Fibroblast of the conjunctiva (primary cell): ENCODE measurements around the gene SH3BGRL2.
"Not testable (repeated sequence)": the region's sequence is repeated elsewhere in the genome, so short reads cannot be mapped to it uniquely, and the experiment has no call there.

Experiments
- DNase-seq: peaks from one replicate; pipeline ENCODE4 v3.0.0-alpha.2; 2010; ENCODE audit warnings: low read depth

SH3BGRL2 gene

GRCh38 chr6:79614326-79615305, 16.5 kb upstream of the SH3BGRL2 start:
- DNase-seq: no peak

GRCh38 chr6:79617518-79617941, 13.6 kb upstream of the SH3BGRL2 start:
- DNase-seq: no peak

DNA sequence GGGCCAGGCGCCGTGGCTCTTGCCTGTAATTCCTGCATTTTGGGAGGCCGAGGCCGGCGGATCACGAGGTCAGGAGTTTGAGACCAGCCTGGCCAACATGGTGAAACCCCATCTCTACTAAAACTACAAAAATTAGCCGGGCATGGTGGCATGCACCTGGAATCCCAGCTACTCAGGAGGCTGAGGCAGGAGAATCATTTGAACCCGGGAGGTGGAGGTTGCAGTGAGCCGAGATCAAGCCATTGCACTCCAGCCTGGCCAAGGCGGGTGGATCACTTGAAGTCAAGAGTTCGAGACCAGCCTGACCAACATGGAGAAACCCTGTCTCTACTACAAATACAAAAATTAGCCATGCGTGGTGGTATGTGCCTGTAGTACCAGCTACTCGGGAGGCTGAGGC, 12.7 kb upstream of the SH3BGRL2 start:
- DNase-seq: not testable (repeated sequence)

GRCh38 chr6:79621579-79621978, 9.6 kb upstream of the SH3BGRL2 start:
- no peak for DNase-seq

DNA sequence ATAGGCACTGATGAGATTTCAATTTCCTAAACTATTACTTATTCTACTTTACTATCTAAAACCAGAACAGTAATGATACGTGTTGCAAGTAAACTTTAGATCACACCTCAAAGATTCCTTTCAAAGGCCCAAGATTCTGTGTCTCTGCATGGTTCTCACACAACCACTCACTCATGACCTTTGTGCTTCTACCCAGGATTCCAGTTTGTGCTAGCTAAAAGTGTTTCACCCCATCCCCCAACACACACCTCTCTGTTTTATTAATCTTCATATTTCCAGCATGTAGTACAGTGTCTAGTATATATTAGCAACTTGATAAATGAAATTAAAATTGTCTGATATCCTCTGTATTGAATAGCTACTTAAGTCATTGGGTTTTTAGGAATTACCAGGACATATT, 8.8 kb upstream of the SH3BGRL2 start:
- DNase-seq: no peak

GRCh38 chr6:79623106-79623505, 8.0 kb upstream of the SH3BGRL2 start:
- DNase-seq: no peak

- DNase-seq: no peak
Measured at GRCh38 chr6:79625746-79626145, 5.4 kb upstream of the SH3BGRL2 start.

DNA sequence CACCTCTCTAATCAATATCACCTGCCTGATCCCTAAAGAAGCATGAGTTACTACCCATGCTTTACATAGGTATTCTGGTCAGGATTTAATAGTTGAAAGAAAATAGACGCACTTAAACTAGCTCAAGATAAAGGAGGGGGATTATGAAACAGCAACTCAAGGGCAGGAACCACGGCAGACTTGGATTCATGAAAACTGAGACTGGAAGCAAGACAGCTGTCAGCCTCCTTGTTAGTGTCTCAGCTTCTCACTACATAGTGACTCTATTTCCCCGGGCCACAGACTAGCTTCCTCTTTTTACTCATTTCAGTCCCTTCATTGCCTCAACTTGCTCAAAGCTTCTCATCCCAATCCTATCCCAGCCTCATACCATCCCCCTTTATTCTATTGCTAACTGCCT, 4.3 kb upstream of the SH3BGRL2 start:
- no peak for DNase-seq

GRCh38 chr6:79627422-79627821, 3.7 kb upstream of the SH3BGRL2 start:
- no peak for DNase-seq

DNA sequence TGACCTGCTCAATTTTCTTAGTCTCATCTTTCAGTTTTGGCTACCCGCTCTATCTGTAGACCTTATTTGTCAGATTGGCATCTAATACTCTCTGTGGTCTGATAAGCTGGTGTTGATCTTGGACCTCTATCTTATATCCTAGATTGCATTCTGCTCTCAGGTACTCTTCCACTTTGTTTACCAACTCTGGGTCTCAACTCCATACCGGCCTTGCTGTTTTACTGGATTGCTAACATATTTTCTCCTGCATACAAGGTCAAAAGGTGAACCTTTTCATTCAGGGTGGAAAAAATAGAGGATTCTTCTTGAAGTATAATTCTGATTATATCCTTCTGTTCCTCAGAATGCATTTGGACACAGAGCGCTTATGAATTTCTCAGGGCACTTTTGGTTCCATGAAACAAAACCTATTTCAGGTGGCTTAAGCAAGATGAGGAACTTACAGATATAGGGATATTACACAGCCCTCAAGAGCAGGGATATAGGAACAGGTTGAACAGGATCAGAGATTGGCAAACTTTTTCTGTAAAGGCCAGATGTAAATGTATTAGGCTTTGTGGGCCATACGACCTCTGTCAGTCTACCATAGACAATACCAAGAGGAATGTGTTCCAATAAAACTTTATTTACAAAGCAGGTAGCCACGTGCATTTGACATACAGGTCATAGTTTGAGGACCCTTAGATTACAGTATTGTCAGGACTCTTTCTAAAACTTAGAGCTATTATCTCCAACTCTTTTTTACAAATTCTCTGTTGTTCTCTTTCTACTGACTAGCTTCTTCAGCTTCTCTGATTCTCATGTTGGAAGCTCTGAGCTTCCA, 2.5 kb upstream of the SH3BGRL2 start:
- no peak for DNase-seq

- DNase-seq: no peak
Measured at GRCh38 chr6:79630380-79630882, 698 bp upstream of the SH3BGRL2 start.

DNA sequence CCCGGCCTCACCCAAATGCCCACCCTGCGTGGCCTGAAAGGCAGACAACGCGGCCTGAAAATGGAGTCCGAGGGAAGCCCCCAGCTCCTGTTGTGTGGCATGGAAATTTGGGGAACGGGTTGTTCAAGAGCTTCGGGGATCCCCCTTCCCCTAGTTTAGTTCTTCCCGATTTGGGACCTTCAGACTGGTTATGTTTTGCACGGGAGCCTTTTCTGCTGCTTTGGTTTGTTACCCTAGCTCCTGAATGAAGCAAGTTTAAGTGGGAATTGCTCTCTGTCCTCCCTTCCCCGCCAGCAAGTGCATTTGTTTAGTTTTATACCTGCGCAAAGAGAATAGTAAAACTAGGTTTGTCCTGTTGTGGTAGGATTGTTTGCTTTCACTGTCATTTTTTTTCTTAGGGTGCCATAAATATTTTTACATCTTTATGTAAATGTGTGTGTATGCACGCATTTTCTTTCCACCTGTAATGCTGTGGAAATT, 604 bp downstream of the SH3BGRL2 start:
- no peak for DNase-seq

GRCh38 chr6:79632580-79632979, 1.5 kb downstream of the SH3BGRL2 start:
- DNase-seq: no peak

DNA sequence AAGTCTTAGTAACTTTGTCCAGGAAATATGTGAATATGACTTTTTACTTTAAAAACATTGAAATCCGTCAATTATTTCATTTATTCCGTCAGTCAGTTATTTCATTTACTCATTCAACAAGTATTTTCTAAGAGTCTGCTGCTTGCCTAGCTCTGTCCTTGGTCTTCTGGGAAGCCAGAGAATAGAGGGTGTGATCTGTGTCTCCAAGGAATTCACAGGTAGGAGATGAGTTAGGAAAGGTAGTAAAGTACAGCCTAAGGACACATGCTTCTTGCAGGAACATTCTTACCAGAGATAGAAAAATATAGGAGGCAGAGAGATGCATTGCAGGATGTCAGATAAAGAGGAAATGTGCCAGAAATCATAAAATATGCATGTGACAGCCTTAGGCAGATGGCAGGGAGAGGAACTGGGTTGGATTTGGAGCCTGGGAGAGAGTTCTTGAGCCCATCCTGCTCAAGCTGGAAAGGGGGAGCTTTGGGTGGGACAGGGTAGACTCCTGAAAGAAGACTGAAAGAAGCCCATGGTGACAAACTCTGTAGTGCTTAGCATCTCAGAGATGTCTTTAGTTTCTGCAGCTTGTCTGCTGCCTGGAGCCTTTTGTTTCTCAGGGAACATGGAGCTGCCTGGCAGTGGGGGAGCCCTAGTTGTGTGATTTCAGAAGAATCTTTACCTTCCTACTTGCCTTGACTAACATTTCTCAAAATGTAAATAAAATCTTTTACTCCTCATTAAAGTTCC, 3.5 kb downstream of the SH3BGRL2 start:
- DNase-seq: no peak

DNA sequence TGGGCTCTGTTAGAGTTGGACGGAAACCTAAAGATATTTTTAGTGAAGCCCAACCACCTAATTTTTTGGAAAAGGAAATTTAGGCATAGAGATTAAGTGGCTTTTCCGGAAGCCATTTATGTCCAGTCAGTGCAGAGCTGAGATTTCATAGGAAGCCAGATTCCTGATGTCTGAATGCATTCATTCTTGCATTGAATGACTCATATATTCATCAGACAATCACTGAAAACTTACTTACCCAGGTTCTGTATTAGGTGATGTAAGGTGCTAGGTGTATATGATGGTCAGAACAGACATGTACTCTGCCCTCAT, 4.1 kb downstream of the SH3BGRL2 start:
- DNase-seq: no peak

GRCh38 chr6:79636673-79637072, 5.5 kb downstream of the SH3BGRL2 start:
- DNase-seq: no peak

DNA sequence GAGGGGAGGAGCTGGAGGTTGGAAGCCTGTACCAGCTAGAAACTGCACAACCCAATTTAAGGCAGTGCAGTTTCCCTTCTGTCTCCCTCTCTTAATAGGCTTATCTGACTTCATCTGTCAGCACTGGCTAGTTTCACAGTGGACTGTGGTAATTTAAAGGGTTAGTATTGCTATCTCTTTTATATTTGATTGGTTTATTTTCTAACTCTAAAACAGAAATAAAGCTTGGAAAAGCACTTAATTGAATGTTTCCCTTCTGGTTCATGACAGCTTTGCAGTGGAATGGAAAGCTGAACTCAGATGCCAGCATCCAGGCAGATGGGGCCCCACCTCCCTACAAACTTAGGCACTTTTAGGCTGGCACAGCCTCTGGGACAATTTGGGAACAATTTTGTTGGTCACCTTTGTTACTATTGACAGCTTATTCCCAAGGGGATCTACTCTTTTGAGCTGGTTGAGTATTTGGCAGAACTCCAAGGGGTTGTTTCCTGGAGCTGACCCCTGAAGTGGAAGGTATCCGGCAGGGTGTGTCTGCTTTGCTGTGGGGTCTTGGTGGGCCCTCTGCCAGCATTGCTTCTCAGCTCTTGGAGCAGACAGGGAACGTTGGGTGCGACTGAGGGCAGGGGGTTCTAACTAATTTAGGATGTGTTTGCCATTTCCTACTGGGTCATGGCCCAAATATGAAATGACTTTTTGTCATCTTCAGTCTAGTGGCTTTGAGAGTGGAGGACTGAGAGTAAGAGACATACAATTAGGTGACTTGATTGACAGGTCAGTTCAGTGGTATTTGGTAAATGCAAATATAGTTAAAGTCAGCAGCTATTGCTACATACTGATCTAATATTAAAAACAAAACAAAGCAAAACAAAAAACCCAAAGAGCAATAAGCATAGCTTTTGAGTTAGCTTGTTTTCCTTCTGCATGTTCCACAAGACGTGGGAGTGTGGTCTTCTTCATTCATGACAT, 9.3 kb downstream of the SH3BGRL2 start:
- no peak for DNase-seq

DNA sequence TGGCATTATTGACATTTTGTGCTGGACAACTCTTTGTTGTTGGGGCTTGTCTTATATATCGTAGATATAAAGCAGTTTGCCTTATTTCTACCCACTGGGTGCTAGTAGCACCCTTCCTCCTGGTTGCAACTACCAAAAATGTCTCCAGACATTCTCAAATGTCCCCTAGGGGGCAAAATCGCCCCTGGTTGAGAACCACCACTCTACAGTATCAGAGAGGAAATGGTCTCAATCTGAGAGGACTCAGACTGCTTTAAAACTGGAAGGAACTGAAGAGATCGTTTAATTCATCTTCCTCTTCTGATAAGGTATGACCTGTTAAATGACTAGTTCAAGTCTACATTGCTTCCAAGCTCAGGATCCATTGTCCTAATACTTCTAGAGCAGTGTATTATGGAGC, 14.9 kb downstream of the SH3BGRL2 start:
- no peak for DNase-seq

- no peak for DNase-seq
Measured at GRCh38 chr6:79646561-79646960, 15.4 kb downstream of the SH3BGRL2 start.

DNA sequence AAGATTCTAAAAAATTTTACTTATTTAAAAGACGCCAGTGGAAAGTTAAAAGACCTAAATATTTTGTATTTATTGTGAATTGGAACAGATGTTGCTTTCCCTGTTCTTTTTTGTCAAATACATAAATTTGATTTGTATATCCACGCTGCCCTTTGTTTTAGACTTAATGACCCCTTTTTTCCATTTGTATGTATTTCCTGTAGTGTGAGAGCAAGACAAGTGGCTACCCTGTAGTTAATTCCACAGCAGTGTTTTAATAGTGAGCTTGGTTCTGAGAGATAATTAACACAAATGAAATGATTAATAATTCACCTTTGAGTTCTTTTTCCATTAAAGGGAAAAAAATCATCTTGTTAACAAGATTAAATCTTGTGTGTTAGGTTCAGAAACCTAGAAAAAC, 16.6 kb downstream of the SH3BGRL2 start:
- no peak for DNase-seq

DNA sequence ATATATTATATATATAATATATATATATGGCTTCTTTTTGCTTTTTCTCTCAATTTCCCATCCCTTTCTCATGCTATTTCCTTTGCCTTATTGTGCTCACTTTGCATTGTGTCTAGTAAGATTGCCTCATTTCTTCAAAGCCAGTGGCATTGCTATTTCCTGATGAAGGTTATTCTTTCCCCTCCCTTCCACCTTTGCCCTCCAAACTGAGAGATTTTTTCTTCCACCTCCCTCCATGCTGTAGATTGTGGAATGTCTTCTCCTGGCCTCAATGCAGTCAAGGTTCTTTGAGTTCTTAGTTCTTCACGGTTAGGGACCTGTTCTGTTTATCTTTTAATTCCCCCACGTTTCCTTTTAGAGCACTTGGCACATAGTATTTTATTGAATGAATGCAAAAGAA, 17.2 kb downstream of the SH3BGRL2 start:
- no peak for DNase-seq
